A549 (cell line): ENCODE data around the gene CPNE1. TPM values are rescaled to one million over a fixed set of nuclear protein-coding genes. Genes with fewer than 3 reads are reported as not detected.

Experiments
- ATAC-seq, 2 experiments: fragments of 200-7000 bp in 1 of 2; fragments of >200 bp in 1 of 2; cut with Nextera tagmentation in 1 of 2; cut with Tn5 transposase in 1 of 2; 3 replicates each; pipeline versions ENCODE4 v1.8.0 to v1.9.1; 2018 to 2020; ENCODE audit warnings: mild to moderate bottlenecking in 1 of 2, moderate library complexity in 1 of 2
- CTCF ChIA-PET: fragments of 300-600 bp; sonication (Branson Sonifier 250); formaldehyde crosslinking; extraction: SDS; loops from one replicate; lab custom pipeline; 2021; ENCODE audit warnings: antibody characterized with exemption, inconsistent platforms; lab: Yijun Ruan, JAX
- POLR2A ChIA-PET: fragments of 350-600 bp; formaldehyde crosslinking; extraction: SDS; loops from one replicate; lab custom pipeline; 2021; ENCODE audit warnings: antibody characterized with exemption, inconsistent platforms; lab: Yijun Ruan, JAX
- DNase-seq, 2 experiments: peaks; one replicate each; pipeline versions ENCODE4 v3.0.0 to v3.0.0-alpha.2; 2011 to 2016; ENCODE audit warnings: low read depth in 1 of 2, low spot score in 1 of 2
- FAIRE-seq: peaks from 2 replicates; lab custom pipeline; 2011; peaks lifted over from hg19 to GRCh38; lab: Jason Lieb, UNC
- H3K27ac ChIP-seq, 2 experiments: fragments of >200 bp; sonication (Bioruptor Twin); formaldehyde crosslinking; 3 replicates each; pipeline ENCODE4 v1.5.1; 2016 to 2017
- H3K4me1 ChIP-seq: fragments of >200 bp; sonication (Bioruptor Twin); formaldehyde crosslinking; 3 replicates; pipeline ENCODE4 v1.6.1; 2016
- H3K4me2 ChIP-seq: fragments of >200 bp; sonication (Bioruptor Twin); formaldehyde crosslinking; 3 replicates; pipeline ENCODE4 v1.6.1; 2016
- H3K4me3 ChIP-seq: fragments of >200 bp; sonication (Bioruptor Twin); formaldehyde crosslinking; 3 replicates; pipeline ENCODE4 v1.5.1; 2016
- H3K9me3 ChIP-seq: fragments of >200 bp; sonication (Bioruptor Twin); formaldehyde crosslinking; 3 replicates; pipeline ENCODE4 v1.6.1; 2016
- BHLHE40 ChIP-seq: IDR thresholded peaks from 2 replicates; pipeline ENCODE4 v1.6.1; 2012; ENCODE audit warnings: low read depth, low read length, inconsistent platforms
- CBX2 ChIP-seq: fragments of 200-600 bp; sonication (generic); IDR thresholded peaks from 2 replicates; pipeline ENCODE4 v1.6.1; 2016; ENCODE audit warnings: low read depth, mild to moderate bottlenecking, borderline replicate concordance
- E2F6 ChIP-seq: IDR thresholded peaks from 2 replicates; pipeline ENCODE4 v1.6.1; 2012; ENCODE audit warnings: low read depth, borderline replicate concordance
- EHF ChIP-seq: fragments of 250-450 bp; sonication (Bioruptor Pico); IDR thresholded peaks from 2 replicates; pipeline ENCODE4 v1.5.0; 2020; ENCODE audit warnings: mild to moderate bottlenecking
- EHMT2 ChIP-seq: fragments of 200-600 bp; sonication (generic); IDR thresholded peaks from 2 replicates; pipeline ENCODE4 v1.6.1; 2016; ENCODE audit warnings: antibody characterized with exemption, low read depth, mild to moderate bottlenecking, moderate library complexity
- ESRRA ChIP-seq: fragments of 150-350 bp; IDR thresholded peaks from 2 replicates; pipeline ENCODE4 v1.6.1; 2014; ENCODE audit warnings: mild to moderate bottlenecking, low read length, borderline replicate concordance
- FOXS1 ChIP-seq: fragments of 250-450 bp; sonication (Bioruptor Pico); IDR thresholded peaks from 2 replicates; pipeline ENCODE4 v1.5.0; 2020; ENCODE audit warnings: mild to moderate bottlenecking, moderate library complexity
- HOXA7 ChIP-seq: fragments of 250-450 bp; sonication (Bioruptor Pico); IDR thresholded peaks from 2 replicates; pipeline ENCODE4 v1.5.0; 2020; ENCODE audit warnings: mild to moderate bottlenecking, moderate library complexity
- HOXB13 ChIP-seq: fragments of 250-450 bp; sonication (Bioruptor Pico); IDR thresholded peaks from 2 replicates; pipeline ENCODE4 v1.5.0; 2020; ENCODE audit warnings: low read depth, mild to moderate bottlenecking, moderate library complexity
- HOXB5 ChIP-seq: fragments of 250-450 bp; sonication (Bioruptor Pico); IDR thresholded peaks from 2 replicates; pipeline ENCODE4 v1.5.0; 2020; ENCODE audit warnings: mild to moderate bottlenecking, moderate library complexity
- JUN ChIP-seq, 2 experiments: fragments of >200 bp; sonication (Bioruptor Twin); formaldehyde crosslinking; IDR thresholded peaks; 2 replicates in 1 of 2; 3 replicates in 1 of 2; pipeline ENCODE4 v1.6.1; 2016 to 2017
- JUNB ChIP-seq: fragments of >200 bp; sonication (Bioruptor Twin); formaldehyde crosslinking; IDR thresholded peaks from 2 replicates; pipeline ENCODE4 v1.6.1; 2016
- MAX ChIP-seq: IDR thresholded peaks from 2 replicates; pipeline ENCODE4 v1.6.1; 2012
- PBX3 ChIP-seq: IDR thresholded peaks from 2 replicates; pipeline ENCODE4 v1.6.1; 2012
- RAD21 ChIP-seq, 2 experiments: fragments of >200 bp in 1 of 2; sonication (Bioruptor Twin) in 1 of 2; formaldehyde crosslinking in 1 of 2; IDR thresholded peaks in 1 of 2; conservative IDR thresholded peaks in 1 of 2; 2 replicates in 1 of 2; 3 replicates in 1 of 2; pipeline ENCODE4 v1.6.1; 2012 to 2018; ENCODE audit warnings: inconsistent platforms in 1 of 2
- RNF2 ChIP-seq: fragments of 200-600 bp; sonication (generic); IDR thresholded peaks from 2 replicates; pipeline ENCODE4 v1.6.1; 2016; ENCODE audit warnings: low read depth, mild to moderate bottlenecking, antibody characterized with exemption, moderate library complexity, borderline replicate concordance
- TFCP2L1 ChIP-seq: fragments of 250-450 bp; sonication (Bioruptor Pico); IDR thresholded peaks from 2 replicates; pipeline ENCODE4 v1.5.0; 2021; ENCODE audit warnings: mild to moderate bottlenecking
- USF2 ChIP-seq: fragments of 450-650 bp; IDR thresholded peaks from 2 replicates; pipeline ENCODE4 v1.6.1; 2014; ENCODE audit warnings: antibody characterized with exemption
- ZNF302 ChIP-seq: fragments of 250-450 bp; sonication (Bioruptor Pico); IDR thresholded peaks from 2 replicates; pipeline ENCODE4 v1.9.0; 2021; ENCODE audit warnings: inconsistent platforms, mild to moderate bottlenecking, moderate library complexity
- ZSCAN20 ChIP-seq: fragments of 250-450 bp; sonication (Bioruptor Pico); IDR thresholded peaks from 2 replicates; pipeline ENCODE4 v1.8.0; 2022; ENCODE audit warnings: mild to moderate bottlenecking, moderate library complexity
- WGBS: methylation state at CpG from one replicate; pipeline ENCODE4 v1.1.6; 2017; ENCODE audit errors: missing lambda C conversion rate; 5-methylcytosine and 5-hydroxymethylcytosine counted together
- polyA plus RNA-seq, 4 experiments: library from polyadenylated mRNA; depleted of rRNA in 3 of 4; stranded (reverse); fragments of >200 nt; fragmentation: RNase III in 1 of 4; extraction: RNeasy Plus Mini Kit Qiagen cat#74134 plus additional on column Dnase treatment in 1 of 4; gene quantifications; 2 replicates in 3 of 4; 3 replicates in 1 of 4; pipeline ENCODE4 v1.2.3, GENCODE V29; 2011 to 2017

CPNE1 gene
- polyA plus RNA-seq, 2 of the 4 experiments (the other 2 are of a cell fraction), result 199 to 244 TPM

- ATAC-seq (no peak), FAIRE-seq (no peak), DNase-seq (no peak)
- 86% methylated on average over 11 of the region's 11 CpGs for WGBS
- ChIA-PET CTCF (interaction anchor here (0.5 to 4.1 kb wide), 12 partner anchors 8 to 1281 kb away, joined by 3 to 44 read pairs (median 4); partner anchors contain the start of gene SPAG4), POLR2A (interaction anchor here (0.8 kb wide), 1 partner anchor 13 kb away, joined by 3 read pairs; no protein-coding TSS in a partner anchor)
- no peak for TF ChIP-seq BHLHE40
- no peak for TF ChIP-seq HOXB5
- TF ChIP-seq TFCP2L1 (CRISPR knock-in tag), result no peak
- TF ChIP-seq E2F6, result no peak
- Histone ChIP-seq H3K4me2 (no peak overlapping the region), H3K4me3 (no peak overlapping the region), H3K27ac (no peak overlapping the region), H3K9me3 (no peaks in the 10 kb centered on the region), H3K4me1 (peaks cover 19% of the 10 kb centered on the region)
Measured at GRCh38 chr20:35603695-35604448, 60.8 kb downstream of the CPNE1 start.

- no peak for ATAC-seq
- no peak for DNase-seq
- WGBS, result over 99% methylated on average over 10 of the region's 15 CpGs
- H3K9me3 ChIP-seq, result no peaks in the 10 kb centered on the region
- FAIRE-seq, result no peak
- no peak overlapping the region for H3K4me2 ChIP-seq
- ChIA-PET POLR2A (no interaction called here), CTCF (interaction anchor here (0.6 to 4.1 kb wide), 8 partner anchors 11 to 281 kb away, joined by 3 to 44 read pairs (median 4); partner anchors contain the start of gene SPAG4)
- TF ChIP-seq JUN (IDR thresholded peaks at IDR 0.05), result no peak
- no peak for TF ChIP-seq HOXB13 (CRISPR knock-in tag)
- H3K4me3 ChIP-seq, result no peak overlapping the region
- H3K27ac ChIP-seq, result no peak overlapping the region
- peaks cover 19% of the 10 kb centered on the region for H3K4me1 ChIP-seq
Measured at GRCh38 chr20:35602851-35603495, 61.7 kb downstream of the CPNE1 start.

- 83% methylated on average over 24 of the region's 30 CpGs for WGBS
- Histone ChIP-seq H3K9me3 (no peaks in the 10 kb centered on the region), H3K4me2 (peak overlapping the region; percentile 81), H3K27ac (peak overlapping the region; percentile 65 to 85; a peak in 5 of 6 replicates), H3K4me3 (peak overlapping the region; percentile 44), H3K4me1 (peaks cover 13% of the 10 kb centered on the region)
- no peak for ATAC-seq
- CTCF ChIA-PET, result interaction anchor here (0.8 to 4.0 kb wide), 8 partner anchors 11 to 217 kb away, joined by 3 to 19 read pairs (median 4); partner anchors contain the start of genes CPNE1, RBM12 and SPAG4
- TF ChIP-seq EHF, result no peak
- no peak for TF ChIP-seq BHLHE40
- no peak for TF ChIP-seq RNF2
- no peak for TF ChIP-seq HOXA7
- TF ChIP-seq USF2, result no peak
- TF ChIP-seq EHMT2, result no peak
- FAIRE-seq, result no peak
- POLR2A ChIA-PET, result interaction anchor here (1.1 to 1.4 kb wide), 2 partner anchors 14 to 17 kb away, joined by 3 to 8 read pairs; partner anchors contain the start of gene SPAG4
- DNase-seq, result no peak
Measured at GRCh38 chr20:35601990-35602389, 62.7 kb downstream of the CPNE1 start.

GRCh38 chr20:35600993-35601973, 63.4 kb downstream of the CPNE1 start:
- 31% methylated on average over 42 of the region's 103 CpGs for WGBS
- CTCF ChIA-PET, result interaction anchor here (0.7 to 4.0 kb wide), 17 partner anchors 10 to 537 kb away, joined by 3 to 19 read pairs (median 4); partner anchors contain the start of genes CPNE1, RBM12 and SPAG4
- FAIRE-seq (no peak), ATAC-seq (peak; percentile 86 to 89), DNase-seq (peak; percentile 76 to 79)
- Histone ChIP-seq H3K4me3 (peak overlapping the region; percentile 44), H3K9me3 (no peaks in the 10 kb centered on the region), H3K27ac (peak overlapping the region; percentile 65 to 85; a peak in 5 of 6 replicates), H3K4me2 (peak overlapping the region; percentile 81), H3K4me1 (peaks cover 10% of the 10 kb centered on the region; the same call in 2 of the 3 replicates)
- POLR2A ChIA-PET, result interaction anchor here (0.6 to 1.4 kb wide), 3 partner anchors 9 to 18 kb away, joined by 3 to 8 read pairs (median 6); partner anchors contain the start of gene SPAG4
- no peak for TF ChIP-seq PBX3
- no peak for TF ChIP-seq JUNB
- TF ChIP-seq RAD21 (conservative IDR thresholded peaks at IDR 0.05 in 1 of 2, IDR thresholded peaks at IDR 0.05 in 1 of 2), result peak; percentile 53 to 64; a peak in 4 of 5 replicates
- TF ChIP-seq MAX, result peak; percentile 98
- TF ChIP-seq ZNF302 (CRISPR knock-in tag), result no peak
- no peak for TF ChIP-seq CBX2
- TF ChIP-seq FOXS1, result no peak
- 0 out of 2 replicates have a peak, but pooled peaks have one; percentile 14 for TF ChIP-seq USF2
- no peak for TF ChIP-seq ZSCAN20 (CRISPR knock-in tag)
- TF ChIP-seq BHLHE40, result peak; percentile 78
- TF ChIP-seq ESRRA, result no peak
- TF ChIP-seq TFCP2L1 (CRISPR knock-in tag), result 0 out of 2 replicates have a peak, but pooled peaks have one; percentile 12
- TF ChIP-seq HOXB5, result 0 out of 2 replicates have a peak, but pooled peaks have one; percentile 46
